GM21526 (cell line): Measurements from ENCODE around the gene CLINT1.

Experiments
- ATAC-seq: cut with Tn5 transposase; IDR thresholded peaks from one replicate; pipeline ENCODE4 v1.9.1; 2021; ENCODE audit warnings: moderate library complexity; ENCODE audit not compliant: unreplicated experiment, low FRiP score

CLINT1 gene

DNA sequence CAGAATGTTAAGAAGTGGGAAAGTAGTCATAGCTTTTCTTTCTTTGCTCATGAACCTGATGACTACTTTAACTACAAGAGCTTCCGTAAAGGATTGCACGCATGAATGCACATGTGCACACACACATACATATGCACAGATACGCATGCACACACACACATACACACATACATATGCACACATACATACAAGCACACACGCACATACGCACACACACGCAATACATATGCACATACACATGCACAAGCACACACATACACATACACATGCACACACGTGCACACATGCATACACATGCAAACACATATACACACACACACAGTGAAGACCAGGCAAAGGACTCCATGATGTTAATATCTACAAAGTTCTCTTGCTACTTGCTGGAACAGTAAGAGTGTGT is 92.5 kb downstream of the CLINT1 start:
- no peak for ATAC-seq

DNA sequence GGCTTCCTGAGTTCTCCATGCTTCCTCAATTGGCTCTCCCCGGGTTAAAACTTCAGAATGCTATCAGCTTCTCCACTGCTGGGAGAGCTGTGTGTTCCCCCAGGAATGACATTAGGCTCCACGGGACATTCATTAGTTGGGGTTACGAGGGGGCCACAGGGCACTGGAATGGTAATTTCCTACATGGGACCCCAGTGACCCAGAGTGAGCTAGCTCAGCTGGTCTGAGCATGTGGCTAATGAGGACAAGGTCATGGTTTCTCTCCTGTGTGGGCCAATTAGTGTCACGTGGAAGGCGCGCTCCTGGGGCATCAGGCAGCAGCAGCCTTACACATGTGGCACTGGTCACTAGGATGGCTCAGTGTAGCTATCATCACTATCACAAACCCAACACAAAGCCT is 94.4 kb downstream of the CLINT1 start:
- ATAC-seq = no peak

DNA sequence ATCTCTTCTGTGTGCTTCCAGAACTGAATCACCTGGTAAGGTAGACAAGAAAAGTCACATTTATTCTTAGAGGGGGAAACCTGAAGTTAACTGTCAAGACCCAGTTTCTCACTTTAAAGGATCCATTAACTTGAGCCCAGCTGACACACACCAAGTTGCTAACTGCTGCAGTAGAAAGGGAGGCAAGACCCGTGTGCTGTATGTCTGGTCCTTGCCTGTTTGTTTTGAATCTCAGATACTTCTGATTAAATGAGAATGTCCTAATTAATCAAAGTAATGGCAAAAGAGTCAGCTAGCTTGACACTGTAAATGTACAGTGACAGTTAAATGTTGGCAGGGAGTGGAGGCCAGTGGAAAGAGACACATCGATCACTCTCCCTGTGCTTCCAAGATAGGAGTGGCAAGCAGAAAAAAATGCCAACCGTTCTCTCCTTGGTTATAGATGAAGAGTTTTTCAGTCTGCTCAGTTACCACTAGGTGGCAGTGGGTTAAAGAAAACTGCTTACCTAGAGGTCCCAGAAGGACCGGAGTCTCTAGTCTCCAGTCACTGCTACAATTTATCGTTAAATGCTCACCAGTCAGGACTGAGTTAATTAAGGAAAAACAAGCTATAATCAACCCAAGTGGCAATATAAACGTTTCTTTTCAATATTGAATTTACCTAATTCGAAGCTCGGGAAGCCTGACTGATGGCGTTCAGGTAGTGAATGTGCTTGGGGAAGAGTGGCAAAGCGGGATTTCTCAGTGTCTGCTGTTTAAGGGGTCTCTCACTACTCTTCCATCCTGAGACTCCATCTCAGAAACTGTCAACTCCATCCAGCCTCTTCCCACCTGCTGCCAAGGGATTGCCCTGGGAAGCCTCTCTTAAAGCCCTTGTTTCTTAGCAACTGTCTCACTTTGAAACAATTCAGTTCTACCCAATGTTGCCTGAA is 97.0 kb downstream of the CLINT1 start:
- ATAC-seq = peak; percentile 64

DNA sequence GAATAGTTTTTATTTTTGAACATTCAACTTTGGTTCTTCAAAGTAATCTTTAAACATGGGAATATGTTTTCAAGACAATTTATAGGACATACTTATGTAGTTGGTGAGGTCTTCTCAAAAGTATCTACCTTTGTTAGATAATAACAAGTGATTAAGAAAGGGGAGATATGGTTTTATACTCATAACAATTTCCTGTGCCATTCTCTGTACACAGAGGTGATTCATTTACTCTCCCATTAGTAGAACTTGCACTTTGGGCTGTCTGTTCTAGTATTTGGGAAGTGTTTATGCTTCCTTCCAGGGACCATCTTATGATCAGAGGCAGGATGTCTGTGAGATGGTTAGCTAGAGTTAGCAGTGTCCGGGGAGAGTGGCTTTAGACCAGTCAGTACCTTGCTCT is 100.2 kb downstream of the CLINT1 start:
- ATAC-seq = no peak

DNA sequence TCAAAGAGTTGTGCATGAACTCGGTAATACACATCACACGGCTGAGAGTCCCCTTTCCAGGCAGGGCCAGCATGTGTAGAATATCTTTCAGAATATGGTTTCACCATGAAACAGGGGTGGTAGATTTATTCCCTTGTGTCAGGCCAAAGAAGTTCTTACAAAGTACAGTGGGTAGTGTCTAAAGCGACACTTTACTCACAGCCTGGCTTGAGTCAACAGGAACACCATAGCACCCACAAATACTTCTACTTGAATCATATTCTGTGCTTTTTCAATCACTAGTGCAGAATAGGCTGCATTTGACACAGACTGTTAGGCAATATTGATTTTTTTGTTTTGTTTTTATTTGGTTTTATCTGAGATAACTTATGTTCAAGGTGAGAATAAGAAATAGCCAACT is 102.8 kb downstream of the CLINT1 start:
- no peak for ATAC-seq

DNA sequence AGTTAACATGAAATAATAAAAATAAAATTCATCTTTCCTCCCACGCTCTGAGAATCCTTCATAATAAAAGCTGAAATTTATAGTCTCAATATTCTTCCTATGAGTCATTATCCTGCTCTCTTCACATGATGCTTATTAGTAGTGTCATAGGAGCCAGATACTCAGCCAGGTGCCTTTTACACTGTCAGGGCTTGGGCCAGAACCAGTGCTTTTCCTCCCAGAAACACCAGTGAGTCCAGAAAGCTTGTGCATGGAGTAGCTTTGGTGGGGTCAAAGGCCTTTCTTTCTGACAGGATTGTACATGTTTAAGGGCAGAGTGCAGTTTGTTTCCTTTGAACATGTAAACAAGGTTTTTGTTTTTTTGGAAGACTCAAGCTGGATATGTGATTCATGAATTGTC is 108.6 kb downstream of the CLINT1 start:
- no peak for ATAC-seq

DNA sequence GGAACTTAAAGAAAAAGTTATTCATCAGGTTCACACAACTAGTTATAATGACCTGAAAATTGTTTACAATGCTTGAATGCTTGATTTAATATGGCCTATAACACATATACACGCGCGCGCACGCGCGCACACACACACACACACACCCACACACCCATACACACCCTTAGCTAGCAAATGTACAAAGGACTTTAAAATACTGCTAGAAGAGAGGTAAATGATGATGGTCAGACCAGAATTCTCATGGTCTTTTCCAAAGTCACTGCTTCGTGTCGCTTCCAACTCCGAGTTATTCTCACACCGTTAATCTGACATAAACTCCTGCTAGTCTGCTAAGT is 109.5 kb downstream of the CLINT1 start:
- no peak for ATAC-seq

DNA sequence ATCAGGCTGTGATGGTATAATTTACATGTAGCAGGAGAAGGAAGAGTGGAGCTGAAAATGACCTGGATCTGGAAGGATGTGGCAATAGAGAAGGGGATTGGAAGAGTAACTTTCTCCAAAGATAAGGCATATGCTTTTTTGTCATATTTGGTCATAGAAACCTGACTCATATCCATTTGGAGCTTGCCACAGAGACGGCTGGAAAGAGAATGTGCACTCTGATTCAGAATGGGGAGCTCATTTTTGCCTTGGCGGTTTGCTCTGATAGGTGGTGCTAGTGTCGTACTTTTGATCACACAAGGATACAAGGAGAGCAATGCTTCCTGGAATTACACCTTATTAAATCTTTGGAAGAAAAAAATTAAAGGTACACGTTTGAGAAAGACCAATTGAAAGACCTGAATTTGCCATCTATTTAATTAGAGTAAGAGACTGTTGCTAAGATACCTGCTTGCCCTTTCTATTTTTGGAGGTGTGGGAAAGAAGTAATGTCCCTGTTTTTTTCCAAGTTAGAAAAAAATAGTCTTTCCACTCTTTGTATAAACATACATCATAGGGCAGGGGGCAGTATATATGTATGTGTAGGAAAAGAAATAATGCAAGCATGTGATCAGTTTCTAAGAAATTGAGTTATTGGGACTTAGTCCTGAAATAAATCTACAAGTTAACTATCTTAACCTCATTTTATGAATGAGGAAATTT is 110.0 kb downstream of the CLINT1 start:
- ATAC-seq = no peak

DNA sequence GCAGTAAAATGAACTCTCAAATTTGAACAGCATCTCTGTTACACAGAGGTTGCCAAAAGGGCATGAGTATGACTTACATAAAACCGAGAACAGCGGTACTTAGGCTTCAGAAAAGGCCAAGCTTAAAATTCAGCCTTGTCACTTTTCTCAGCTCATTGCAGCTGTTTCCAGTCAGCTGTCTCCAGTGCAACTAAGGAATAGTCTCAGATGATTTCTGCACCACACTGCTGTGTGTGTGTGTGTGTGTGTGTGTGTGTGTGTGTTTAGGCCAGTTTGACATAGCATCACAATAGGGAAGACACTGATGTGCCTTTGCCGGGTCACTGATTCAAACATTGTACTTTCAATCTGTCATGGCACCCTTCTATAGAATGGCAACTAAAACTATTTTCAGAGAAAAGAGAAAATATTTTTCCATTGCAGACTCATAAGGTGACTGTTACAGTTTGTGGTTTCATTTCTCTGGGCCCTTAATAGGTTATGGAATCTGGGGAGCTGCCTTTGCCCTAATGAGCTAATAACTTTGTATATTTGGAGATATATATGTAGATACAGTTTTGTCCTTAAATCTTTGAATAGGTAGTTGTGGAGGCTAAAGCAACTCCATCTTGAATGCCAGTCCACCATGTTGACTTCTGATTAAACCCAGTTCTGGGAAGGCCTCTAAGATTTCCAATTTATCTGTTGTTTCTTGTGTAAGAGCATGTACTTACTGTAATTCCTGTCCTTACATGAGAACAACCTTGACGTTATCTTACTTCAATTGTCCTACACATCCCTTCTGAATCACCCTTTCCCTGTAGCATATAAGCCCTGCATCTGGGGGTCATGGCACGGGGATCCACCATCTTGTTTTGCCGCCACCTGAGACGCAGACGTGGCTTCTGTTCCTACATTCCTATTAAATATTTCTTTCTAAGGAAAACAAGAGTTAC is 110.9 kb downstream of the CLINT1 start:
- no peak for ATAC-seq

DNA sequence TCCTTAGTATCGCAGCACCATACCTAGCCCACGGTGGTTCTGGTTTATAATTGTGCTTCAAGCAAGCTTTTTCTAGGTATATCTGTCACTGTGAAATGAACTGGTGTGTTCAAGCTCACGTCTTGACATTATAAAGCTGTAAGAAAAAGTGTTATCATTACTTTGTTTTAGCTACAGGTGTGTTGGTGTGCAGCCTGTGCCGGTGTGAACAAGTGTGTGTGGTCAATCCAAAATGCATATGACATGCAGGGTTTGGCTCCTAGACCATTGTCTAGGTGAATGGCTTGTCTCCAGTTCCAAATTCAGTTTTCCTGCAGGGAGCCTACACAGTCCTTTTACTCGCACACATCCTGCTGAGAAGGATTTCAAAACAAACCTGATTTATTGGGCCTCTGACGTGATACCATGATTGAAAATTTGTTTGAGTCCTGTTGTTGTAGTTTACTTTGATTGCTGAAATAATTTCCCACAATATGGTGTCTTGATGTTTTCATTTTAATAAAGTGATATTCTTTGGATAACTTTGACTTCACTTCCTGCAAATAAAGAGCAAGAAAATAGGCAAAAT is 111.7 kb downstream of the CLINT1 start:
- no peak for ATAC-seq

DNA sequence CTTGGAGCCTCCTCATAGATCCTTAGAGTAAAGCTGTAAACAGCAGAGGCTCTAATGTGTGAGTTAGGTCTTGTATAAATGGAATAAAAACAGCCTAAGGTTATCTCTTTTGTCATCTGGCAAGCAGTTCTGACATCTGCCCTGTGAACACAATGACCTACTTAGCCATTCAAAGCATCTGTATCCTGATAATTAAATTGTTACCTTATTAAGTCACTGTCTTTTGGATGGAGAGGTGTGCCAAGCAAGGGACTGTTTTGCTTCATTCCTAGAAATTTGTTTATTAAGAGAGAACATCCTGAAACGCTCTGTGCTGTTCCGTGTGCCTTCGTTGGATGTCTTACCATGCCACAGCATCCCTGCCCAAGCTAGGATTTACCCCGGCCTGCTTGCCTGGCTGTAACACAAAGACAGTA is 113.9 kb downstream of the CLINT1 start:
- ATAC-seq = no peak

DNA sequence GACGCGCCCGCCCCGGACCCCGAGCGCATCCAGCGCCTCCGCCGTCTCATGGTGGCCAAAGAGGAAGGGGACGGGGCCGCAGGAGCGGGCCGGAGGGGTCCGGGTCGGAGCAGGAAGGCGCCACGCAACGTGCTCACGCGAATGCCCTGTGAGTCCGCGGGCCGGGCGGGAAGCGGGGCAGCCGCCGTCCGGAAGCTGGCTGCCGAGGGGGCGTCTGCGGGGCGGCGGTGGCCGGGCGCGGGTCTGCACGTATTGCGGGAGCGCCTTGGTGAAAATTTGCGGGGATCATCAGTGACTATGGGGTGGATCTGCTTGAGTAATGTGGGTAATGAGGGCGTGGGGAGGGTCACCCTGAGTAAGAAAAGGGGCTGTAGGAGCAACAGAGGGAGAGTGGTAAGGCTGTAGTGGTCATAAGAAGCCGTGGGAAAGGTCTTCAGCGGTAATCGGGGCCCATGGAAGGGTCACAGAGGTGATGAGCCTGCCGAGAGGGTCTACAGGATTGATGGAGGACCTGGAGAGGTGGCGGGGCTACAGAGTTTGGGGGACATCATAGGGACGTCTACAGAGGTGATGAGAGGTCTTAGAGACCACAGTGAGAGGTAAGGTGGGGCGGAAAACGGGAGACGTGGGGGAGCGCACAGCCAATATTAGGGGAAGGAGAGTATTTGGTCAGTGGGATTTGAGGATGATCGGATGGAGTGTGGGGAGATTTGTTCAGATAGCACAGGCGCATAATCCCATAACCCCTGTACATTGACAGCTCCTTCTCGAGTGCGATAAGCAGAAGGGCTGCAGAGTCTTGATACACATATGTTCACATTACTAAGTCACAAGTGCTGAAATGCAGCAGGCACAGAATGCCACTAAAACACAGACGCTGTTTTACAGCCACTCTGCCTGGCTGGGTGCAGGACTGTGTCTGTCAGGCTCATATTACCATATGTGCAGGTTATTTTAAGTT is 114.6 kb downstream of the CLINT1 start:
- ATAC-seq = peak; percentile 12

DNA sequence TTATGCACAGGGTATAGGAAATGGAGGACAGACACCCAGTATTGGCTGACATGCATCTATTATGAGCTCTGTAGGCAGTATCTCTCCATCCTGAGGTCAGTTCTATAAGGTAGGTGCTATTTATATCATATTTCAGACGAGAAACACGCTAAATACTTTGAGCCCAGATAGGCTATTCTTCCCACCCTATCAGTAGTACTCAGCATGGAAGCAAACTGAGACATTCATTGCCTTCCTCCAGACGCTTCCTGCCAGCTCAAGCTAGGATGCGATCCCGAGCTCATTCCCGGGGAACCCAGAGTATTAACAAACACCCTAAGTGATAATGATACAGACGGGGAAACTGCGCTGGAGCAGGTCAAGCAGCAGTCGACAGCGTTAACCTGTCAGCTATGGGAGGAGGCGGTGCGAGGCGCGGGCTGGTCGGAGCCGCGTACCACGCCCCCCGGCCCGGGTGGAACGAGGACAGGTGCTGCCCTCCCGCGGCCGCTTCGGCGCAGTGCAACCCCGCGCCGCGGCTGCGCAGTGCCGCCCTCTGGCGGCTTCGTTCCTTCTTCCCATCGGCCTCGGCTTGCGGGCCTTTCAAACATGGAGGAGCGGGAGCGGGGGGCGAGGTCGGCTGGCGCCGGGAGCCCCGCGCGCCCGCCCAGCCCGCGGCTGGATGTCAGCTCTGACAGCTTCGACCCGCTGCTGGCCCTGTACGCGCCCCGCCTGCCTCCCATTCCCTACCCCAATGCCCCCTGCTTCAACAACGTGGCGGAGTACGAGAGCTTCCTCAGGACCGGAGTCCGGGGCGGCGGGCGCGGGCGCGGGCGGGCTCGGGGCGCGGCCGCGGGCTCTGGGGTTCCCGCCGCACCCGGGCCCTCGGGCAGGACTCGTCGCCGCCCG is 115.5 kb downstream of the CLINT1 start, which contains the start of gene LSM11:
Gene LSM11 (plus strand): TSS at position 550 of the 888 bp plus-strand sequence. CDS start 39 bp downstream, at position 589.
- peak; percentile 92 for ATAC-seq

DNA sequence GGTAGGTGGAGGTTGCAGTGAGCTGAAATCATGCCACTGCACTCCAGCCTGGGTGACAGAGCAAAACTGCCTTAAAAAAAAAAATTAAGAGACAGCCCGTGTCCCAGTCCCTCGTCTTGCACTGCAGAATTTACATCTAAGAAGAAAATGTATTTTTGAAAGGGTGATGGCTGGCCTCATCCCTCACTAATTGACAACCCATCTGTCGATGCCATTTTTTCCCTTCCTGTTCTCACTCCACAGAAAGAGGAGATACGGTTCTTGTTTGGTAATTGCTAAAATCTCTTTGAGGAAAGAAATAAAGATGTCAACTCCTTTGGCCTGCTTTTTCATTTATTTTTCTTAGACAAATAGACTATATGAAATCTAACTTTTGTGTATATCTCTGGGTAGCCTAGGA is 117.8 kb downstream of the CLINT1 start:
- no peak for ATAC-seq

DNA sequence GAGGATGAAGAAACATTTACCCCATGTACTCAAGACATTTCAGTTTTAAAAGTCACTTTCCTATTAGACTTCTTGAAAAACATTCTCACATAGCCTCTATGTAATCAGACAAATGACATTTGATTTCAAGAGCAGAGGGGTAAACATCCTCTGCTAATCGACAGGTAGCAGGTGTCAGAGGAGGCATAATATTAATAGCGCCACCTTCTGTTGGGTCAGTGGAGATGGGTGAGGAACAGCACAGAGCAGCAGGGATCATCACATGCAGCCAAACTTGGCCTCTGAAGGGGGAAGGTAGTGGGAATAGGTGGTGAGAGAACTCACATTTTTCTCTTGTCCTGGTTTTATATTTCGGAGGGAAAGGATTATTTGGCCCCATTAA is 118.7 kb downstream of the CLINT1 start:
- ATAC-seq = no peak

DNA sequence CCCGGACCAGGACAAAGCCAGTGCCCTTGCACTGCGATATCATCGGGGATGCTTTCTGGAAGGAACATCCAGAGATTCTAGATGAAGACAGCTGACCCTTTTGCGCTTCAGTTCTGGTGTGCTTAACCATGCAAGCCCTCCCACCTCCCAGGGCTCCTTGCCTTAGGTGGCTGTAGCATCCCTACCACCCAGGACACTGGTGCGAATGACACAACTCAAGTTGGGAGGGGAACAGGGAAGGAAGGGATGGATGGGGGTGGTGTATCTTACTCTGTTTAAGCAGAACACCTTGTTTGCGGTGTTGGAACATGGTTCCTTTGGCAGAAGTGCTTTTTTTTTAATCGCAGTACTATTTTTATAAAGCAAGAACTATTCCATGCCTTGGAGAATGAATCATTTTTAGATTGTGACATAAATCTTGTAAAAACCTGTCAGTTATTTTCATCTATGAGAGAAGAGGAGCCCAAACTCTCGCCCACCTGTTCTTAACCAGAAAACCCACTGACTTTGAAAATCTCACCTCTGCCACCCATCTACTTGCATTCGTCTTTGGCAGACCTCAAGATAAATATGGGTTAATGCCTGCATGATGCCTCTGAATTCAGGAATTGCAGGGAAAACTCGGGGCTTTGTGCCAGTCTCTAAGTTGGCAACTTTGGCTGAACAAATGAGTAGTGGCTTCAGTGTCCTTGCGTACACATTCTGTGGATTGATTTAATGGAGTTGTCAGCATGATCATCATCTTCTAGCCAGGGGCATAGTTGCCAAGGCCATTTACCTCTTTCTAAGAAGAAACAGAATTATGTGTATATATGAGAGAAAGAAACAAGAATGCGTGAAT is 119.3 kb downstream of the CLINT1 start:
- ATAC-seq = no peak

DNA sequence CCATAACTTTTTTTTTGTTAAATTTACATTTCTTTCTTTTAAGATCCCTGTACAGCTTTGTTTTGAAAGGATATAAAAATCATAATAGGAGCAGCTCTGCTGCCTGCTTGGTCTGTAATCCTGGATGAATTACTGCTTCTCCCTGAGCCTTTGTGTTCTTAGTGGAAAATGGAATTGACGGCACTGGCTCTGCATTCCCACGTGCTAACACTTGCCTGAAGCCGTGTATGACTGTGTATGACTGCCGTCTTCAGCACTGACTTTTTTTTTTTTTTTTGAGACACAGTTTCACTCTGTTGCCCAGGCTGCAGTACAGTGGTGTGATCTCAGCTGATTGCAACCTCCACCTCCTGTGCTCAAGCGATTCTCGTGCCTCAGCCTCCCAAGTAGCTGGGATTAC is 123.0 kb downstream of the CLINT1 start:
- no peak for ATAC-seq
